Activated gamma-delta T cell (primary cell): ENCODE data around the gene MAP1LC3B.
"Not testable (repeated sequence)": the region's sequence is repeated elsewhere in the genome, so short reads cannot be mapped to it uniquely, and the experiment has no call there.

Experiments
- DNase-seq: peaks from one replicate; lab custom pipeline; 2025; lab: John Stamatoyannopoulos, UW

The MAP1LC3B gene

DNA sequence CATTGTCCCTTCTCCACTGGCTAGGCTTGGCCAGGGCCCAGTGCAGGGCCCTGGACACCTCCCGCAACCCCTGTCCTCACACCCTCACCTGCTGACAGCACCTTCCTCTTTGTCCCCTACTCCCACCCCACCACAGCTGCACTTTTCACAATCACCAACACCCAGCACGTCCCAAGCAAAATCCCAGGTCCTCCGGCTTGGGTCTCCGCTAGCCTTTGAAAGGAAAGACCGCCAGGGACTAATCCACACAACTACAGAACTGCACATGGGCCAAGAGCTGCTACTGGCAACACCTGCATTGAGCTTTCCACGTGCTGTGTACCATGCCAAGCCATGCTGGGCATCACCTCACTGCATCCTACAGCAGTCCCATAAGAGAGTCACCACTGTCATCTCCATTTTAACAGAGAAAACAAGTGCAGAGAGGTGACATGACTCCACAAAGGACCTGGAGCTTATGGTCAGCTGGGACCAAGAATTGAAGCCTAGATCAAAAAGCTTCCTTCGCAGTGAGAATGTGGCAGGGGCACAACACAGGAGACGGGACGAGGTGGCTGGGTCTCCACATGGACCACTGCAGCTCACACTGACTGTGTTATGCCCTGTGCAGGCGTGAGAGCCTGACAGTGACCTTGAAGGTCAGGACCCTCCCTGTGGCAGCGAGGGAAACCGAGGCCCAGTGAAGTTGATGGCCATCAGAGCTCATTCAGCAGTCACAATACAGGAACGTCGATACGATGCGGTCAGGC is 31.1 kb upstream of the MAP1LC3B start:
- no peak for DNase-seq

DNA sequence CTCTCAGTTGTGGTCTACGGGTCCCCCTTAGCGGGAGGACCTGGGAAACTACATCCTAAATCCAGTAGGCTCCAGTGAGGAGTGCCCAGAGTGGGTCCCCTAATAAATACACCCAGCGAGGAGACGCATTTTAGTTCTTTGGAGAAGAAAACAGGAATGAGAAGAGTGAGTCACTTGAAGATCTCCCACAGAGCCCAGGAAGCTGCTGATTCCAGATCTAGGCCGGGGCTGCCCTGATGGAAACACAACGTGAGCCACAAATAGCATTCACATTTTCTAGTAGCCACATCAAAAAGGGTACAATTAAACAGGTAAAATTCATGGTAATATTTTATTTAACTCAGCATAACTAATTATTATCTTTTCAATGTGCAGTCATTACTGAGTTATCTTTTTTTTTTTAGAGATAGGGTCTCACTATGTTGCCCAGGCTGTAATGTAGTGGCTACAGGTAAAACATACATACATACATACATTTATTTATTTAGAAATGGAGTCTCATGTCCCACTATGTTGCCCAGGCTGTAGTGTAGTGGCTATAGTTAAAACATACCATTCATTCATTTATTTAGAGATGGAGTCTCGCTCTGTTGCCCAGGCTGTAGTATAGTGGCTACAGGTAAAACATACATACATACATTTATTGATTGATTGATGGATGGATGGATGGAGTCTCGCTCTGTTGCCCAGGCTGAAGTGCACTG is 30.1 kb upstream of the MAP1LC3B start:
- no peak for DNase-seq

DNA sequence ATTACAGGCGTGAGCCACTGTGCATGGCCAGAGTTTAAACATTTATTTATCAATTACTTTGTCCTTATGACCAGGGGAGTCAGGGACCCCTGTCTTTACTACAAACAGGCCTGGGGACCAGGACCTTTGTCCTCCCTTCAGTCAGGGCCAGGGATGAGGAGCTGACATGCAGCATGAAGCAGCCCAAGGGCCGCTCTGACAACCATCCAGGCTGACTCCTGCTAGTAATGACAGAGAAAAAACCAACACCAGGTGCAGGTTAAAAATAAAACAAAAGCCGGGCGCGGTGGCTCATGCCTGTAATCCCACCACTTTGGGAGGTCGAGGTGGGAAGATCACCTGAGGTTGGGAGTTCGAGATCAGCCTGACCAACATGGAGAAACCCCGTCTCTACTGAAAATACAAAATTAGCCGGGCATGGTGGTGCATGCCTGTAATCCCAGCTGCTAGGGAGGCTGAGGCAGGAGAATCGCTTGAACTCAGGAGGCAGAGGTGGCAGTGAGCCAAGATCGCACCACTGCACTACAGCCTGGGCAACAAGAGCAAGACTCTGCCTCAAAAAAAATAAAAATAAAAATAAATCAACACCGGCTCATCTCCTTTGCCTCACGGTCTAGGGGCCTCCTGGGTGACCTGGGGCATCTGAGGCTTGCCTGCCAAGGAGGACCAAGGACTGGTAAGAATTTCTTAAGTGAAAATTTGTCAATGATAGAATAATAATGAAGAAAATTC is 29.1 kb upstream of the MAP1LC3B start:
- not testable (repeated sequence) for DNase-seq

DNA sequence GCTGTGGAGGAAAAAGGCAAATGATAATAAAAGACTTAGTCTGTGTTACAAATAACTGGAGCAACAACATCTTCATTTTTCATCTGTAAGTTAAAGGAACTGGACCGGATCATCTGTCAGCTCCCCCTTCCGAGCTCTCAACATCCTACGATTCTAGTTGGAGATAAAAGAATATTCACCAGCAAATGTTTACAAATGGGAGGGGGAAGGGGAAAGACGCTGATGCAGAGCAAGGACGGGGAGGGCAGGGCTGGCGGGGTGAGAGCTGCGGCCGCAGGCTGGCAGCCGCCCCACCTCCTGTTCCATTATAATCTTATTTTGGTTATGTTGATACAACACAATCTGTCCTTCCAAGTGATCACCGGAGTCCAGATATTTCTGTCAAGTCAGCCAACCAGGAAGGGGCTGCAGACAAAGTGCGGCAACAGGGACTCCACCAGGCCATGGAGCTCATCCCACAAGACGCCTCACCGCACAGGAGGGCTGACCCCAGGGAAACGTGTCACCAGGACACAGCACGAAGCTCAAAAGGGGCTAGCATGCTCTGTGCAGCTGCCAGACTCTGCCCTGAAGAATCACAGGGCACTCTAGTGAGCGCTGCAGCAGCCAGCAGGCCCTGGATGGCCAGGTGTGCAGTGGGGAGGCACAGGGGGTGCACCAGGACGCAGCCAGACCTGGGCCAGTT is 28.2 kb upstream of the MAP1LC3B start:
- DNase-seq, result no peak

DNA sequence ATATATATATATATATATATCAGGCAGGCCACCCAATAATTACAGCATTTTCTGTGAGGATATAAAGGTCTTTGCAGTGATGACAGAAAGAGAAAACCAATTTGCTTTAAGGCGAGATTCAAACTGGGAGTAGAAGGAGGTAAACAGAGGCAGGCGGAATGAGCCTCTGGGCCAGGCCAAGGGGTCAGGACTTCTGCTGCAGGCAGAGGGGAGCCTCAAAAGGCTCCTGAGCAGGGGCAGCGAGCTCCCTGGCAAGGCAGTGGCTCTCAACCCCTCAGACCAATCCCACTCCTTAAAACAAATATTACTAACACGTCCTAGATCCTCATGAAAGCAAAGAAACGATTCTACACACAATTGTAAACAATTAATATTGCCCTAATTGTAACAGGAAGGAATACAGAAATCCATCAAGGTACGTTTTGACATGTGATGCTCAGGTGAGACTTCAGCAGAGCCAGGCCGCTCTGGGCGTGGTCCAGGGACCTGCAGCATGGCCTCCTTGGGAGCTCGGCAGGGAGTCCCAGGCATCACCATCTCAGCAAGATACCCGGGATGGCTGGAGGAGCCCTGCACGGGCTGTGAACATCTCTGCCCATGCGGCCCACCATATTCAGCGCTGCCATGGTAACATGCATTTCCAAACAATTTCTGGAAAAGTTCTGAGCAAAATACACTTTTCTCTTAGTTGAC is 27.0 kb upstream of the MAP1LC3B start:
- DNase-seq, result no peak

DNA sequence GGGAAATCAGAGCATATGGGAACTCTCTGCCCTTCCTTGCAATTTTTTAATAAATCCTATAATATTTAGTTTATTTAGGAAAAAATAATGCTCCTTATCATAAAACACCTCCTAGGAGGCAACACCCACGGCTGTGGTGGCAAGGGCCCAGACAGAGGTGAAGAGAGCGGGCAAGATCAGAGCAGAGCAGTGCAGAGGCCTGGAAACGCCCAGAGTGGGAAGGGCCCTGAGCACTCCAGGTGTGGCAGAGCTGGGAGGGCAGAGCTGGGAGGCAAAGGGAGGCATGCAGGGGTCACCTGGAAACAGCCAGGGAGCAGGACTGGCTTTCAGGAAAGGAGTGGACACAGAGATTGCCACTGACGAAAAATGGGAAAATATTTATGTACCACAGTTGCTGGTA is 25.8 kb upstream of the MAP1LC3B start:
- DNase-seq, result no peak

DNA sequence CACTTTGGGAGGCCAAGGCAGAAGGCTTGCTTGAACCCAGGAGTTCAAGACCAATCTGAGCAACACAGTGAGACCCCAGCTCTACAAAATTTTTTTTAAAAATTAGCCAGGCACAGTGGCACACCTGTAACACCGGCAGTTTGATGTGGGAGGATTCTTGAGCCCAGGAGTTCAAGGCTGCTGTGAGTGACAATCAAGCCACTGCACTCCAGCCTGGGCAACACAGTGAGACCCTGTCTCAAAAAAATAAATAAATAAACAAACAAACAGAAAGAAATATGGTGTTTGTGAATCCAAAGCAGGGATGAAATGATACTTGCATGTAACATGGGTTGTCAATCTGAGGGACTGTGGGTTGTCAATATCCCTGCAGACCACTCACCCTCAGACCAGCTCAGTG is 25.2 kb upstream of the MAP1LC3B start:
- DNase-seq, result no peak

DNA sequence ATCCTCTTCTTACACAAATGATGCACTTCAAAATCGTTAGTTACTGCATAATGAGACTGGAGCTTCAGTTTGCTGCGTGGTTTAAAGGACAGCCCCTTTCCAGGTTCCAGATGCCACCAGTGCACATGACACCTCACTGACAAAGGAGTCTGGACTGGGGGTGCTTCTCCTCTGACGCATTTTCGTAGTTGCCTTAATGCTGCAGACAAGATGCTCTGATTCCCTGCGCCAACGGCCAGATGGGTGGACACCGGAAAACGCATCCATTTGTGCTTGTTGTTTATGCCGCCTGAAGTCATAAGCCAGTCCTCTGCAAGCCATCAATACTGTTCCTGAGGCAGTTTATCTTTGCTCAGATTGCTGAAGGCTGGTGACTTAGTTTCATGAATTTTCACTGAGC is 24.6 kb upstream of the MAP1LC3B start:
- no peak for DNase-seq

DNA sequence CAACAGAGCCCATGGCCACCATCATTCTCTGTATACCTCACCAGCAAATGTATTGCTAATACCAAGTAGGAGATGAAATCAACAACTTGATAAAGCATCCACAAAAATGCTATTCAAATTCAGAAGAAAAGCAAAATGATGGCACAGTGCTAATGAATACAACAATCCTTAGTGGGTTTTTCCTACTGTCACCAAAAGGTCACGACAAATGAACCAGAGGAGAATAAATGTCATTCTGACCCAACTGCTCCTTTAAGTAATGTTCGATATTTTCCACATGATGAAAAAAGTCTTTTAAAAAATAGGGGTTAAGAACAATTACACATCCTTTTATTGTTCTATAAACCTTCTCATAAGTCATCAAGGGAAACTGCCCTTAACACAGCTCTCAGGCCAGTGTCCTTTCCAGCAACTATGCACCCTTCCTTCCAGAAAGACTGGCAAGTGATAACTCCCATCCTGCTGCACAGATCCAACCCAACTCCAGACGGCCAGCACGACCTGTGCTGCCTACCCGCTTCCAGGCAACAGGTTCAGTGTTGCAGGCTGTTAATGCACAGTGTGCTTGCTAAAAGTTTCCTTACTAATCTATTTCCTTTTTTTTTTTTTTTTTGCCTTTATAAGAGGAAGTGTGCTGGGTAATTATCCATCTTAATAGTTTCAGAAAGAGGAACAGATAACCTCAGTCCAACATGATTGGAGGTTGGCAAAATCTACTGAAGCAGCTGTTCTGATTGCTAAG is 23.9 kb upstream of the MAP1LC3B start:
- no peak for DNase-seq

DNA sequence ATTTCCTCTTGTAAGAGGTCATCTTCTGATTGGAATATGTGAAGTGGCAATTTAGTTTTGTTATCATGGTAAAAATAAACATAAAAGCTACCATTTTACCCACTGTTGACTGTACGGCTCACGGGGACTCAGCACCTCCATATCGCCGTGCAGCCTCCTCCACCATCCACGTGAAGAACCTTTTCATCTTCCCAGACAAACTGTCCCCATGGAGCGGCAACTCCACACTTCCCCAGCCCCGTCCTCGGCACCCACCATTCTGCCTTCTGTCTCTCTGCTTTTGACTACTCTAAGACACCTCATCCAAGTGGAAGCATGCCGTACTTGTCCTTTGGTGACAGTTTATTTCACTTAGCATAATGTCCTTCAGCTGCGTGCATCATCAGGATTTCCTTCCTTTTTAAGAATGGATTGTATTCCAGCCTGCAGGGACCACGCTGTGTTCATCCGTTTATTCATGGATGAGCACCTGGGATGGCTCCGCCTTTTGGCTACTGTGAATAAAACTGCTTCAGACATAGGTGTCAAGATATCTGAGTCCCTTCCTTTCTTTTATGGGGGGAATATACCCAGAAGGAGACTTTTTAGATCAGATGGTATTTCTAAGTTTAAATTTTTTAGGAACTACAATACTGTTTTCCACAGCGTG is 22.9 kb upstream of the MAP1LC3B start:
- no peak for DNase-seq

DNA sequence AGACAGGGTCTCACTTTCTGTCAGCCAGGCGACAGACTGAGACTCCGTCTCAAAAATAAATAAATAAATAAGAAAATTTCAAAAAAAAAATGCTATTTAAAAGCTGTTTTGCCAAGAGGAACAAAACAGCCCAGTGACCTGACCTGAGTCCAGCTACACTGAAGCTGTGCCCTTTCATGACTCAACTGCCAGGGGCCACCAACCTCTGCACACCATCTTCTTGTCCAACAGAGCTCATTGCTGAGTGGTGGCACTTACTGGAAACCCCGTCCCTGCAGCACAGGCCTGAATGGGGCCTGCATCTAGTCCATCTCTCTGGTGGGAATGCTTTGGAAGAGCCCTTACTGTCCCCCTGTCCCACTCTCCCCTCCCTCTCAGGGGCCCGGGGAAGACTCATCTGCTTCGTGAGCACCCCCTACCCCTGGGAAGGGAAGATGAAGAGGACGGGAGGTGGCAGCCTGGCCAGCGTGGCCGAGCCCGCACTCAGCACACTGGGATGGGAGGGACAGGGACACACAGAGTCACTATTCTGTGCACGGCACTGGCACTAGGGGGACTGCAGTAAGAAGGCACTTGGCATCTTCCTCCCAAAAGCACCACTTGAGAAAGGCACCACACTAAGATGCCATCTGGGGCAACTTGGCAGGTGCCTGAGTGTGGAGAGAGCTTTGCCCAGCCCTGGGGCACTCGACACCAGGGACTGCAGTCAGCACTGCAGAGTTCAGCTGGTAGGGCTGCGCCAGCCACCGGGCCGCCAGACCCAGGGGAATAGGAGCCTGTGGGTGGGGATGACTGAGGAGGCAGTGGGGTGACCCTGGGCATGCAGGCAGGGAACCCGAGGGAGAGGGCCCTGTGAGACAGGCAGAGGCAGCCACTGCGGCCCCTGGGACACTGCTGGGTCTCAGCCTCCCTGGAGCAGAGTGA is 22.1 kb upstream of the MAP1LC3B start:
- no peak for DNase-seq

DNA sequence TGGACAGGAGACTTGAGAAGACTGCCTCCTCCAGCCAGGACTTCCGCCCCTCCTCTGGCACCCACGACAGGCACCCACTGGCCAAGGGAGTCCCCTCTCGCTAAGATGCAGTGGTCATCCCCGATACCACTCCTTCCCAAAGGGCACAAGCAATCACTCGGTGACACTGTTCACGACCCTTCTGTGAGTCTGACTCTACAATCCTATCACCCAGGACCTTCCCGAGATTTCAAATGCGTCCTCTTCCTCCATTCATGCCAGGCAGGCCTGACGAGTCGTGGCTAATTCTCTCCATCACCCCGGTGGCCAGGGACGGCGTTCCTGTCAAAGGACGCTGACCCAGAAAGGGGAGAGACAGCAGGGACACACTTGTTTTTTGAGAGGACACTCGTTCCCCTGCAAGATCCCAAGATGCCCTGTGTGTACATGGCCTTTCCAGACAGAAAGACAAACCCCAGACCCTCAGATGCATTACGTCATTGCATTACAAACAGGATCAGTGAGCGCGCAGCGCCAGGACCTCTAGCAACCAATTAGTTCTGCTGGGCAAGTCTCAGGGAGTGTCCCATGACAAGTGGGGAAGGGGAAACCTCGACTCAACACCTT is 20.8 kb upstream of the MAP1LC3B start:
- DNase-seq, result no peak

DNA sequence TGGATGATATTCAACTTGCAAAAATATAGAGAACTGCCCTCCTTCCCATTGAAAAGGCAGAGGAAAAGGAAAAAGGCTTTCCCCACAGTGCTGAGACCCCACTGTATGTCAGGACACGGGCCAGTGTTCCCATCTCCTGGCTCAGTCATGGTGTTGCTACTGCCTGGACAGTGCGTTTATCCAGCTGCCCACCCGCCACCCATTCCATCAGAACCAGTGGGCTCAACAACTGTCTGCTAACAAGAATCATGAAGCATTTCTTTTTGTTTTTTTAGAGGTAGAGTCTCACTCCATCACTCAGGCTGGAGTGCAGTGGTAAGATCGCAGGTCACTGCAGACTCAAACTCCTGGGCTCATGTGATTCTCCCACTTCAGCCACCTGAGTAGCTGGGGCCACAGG is 19.8 kb upstream of the MAP1LC3B start:
- no peak for DNase-seq

DNA sequence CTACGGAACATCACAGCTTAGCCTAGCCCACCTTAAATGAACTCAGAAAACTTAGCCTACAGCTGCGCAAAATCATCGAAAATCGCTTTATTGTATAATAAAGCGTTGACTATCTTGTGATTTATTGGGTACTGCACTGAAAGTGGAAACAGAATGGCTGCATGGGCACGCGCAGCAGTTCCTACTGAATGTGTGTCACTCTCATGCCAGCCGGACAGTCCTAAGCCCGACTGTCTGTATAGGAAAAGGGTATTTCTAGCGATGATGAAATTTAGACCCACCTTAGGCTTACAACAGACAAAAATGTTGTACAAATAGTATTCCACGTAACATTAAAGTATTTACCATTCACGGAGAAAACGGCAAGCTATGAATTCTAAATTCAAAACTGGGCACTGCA is 17.8 kb upstream of the MAP1LC3B start:
- DNase-seq, result no peak

DNA sequence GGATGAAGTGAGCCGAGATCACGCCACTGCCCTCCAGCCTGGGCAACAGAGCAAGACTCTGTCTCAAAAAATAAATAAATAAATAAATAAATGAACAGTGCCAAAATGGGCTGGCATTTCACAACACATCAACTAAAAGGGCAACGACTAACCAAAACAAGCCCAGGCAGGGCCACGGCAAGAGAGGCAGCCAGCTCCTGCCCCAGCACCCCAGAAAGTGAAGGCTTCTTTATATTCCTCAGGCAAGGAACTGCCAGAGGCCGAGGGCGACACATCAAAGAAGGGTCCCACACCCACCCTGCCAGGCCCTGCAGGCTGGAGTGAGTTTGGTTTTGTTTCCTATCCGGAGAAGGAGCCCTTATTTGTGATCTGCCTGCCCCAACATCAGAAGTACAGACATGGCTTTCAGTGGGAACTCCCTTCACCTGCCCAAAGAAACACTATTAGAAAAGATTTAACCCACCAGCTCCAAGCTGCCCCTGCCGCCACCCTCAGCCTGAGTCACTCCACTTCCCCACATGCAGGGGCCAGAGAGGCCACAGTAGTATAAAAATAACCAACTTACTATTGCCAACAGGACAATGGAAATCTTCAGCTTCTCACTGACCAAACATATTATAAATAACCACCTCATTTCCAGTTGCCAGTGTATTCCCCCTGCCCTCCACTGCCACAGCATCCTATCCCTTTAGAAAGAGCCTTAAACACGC is 16.6 kb upstream of the MAP1LC3B start:
- no peak for DNase-seq

DNA sequence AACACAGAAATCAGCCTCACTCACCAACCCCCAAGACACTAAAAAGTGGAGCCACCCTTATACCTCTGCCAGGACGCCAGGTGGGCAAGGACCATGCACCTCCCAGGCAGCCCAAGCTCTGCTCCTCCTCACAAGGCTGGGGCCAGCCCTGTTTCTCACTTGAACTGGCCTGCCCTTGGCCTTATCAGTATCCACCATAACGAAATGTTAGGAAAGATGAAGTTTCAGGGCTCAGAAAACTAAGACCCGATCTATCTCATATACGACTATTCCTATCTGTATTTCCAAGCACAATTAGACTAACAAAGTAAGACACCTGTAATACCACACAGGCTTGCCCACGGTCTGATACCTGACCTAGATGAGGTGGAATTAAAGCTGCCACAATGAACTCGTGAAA is 15.5 kb upstream of the MAP1LC3B start:
- DNase-seq, result no peak

DNA sequence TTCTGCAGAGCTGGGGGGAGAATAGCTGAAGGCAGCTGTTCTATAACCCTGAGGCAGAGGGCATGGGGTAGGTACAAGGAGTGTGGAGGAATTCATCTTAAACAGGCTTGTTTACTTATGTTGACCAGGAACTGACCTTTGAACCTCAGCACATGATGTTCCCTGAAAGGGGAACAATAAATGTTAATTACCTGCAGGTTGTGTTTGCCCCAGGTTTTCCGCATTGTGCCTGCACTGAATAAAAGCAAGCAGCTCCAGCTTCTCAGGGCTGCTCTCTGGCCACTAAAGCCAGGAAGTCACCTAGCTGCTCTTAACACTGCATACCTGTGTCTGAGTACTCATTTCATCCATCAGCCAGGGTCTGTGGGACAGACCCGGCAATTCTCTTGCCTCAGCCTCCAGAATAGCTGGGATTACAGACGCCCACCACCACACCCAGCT is 12.8 kb upstream of the MAP1LC3B start:
- DNase-seq, result not testable (repeated sequence)

DNA sequence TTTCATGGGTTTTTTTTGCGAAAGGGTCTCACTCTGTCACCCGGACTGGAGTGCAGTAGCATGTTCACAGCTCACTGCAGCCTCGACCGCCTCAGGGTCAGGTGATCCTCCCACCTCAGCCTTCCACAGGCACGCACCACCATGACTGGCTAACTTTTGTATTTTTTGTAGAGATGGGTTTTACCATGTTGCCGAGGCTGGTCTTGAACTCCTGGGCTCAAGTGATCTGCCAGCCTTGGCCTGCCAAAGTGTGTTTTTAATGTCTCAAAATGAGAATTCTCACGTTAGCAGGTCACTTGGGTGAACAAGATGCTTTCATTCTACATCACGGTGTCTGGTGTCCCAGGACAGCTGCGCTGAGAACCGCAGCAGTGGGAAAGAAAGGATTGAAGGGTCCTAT is 11.7 kb upstream of the MAP1LC3B start:
- no peak for DNase-seq
